HCT116 (cell line): Measurements from ENCODE around the gene SUSD3. TPM values are rescaled to one million over a fixed set of nuclear protein-coding genes. Genes with fewer than 3 reads are reported as not detected.

Experiments
- ATAC-seq: fragments of 200-7000 bp; cut with Tn5 transposase; 2 replicates; pipeline ENCODE4 v1.9.1; 2020; ENCODE audit warnings: mild to moderate bottlenecking, moderate library complexity
- BruUV-seq: library from RNA; stranded (reverse); fragments of 400-500 nt; replicated peaks from 2 replicates; lab custom pipeline; 2021; lab: Mats Ljungman, UMichigan
- CTCF ChIA-PET: fragments of 300-600 bp; sonication (Branson Sonifier 250); formaldehyde crosslinking; loops from one replicate; lab custom pipeline; 2021; ENCODE audit warnings: antibody characterized with exemption; lab: Charles Lee
- POLR2A ChIA-PET: fragments of 300-600, 350-600 bp; sonication (Branson Sonifier 250); formaldehyde crosslinking; loops from one replicate; lab custom pipeline; 2021; ENCODE audit warnings: antibody characterized with exemption; lab: Charles Lee
- RAD21 ChIA-PET, 2 experiments: fragments of 300-600 bp; sonication (Branson Sonifier 250); formaldehyde crosslinking; loops; one replicate each; lab custom pipeline; 2023; ENCODE audit warnings: low total read pairs in 2 of 2; ENCODE audit not compliant: uncharacterized antibody in 2 of 2, unreplicated experiment in 2 of 2, low non-redundant PET in 1 of 2; lab: Charles Lee
- DNase-seq: peaks from one replicate; pipeline ENCODE4 v3.0.0-alpha.2; 2010; ENCODE audit warnings: low read depth, low spot score
- H2AFZ ChIP-seq: fragments of 200-600 bp; shearing (Covaris generic), sonication (generic); 2 replicates; pipeline ENCODE4 v1.6.1; 2017; ENCODE audit warnings: low read depth, mixed run types, mixed read lengths, antibody characterized with exemption, low read length; ENCODE audit not compliant: poor library complexity, severe bottlenecking
- H3K27ac ChIP-seq: 2 replicates; pipeline ENCODE4 v1.5.1; 2012; ENCODE audit warnings: low read depth, low read length
- H3K27me3 ChIP-seq: fragments of 200-600 bp; sonication (generic); 2 replicates; pipeline ENCODE4 v1.6.1; 2016; ENCODE audit warnings: mixed run types, low read length, mixed read lengths; ENCODE audit not compliant: insufficient read depth
- H3K36me3 ChIP-seq, 2 experiments: fragments of 200-500 bp in 1 of 2; fragments of 200-600 bp in 1 of 2; sonication (Bioruptor generic) in 1 of 2; sonication (generic) in 1 of 2; 2 replicates each; pipeline versions ENCODE4 v1.5.1 to v1.6.1; 2014 to 2016; ENCODE audit warnings: low read length in 2 of 2, inconsistent platforms in 1 of 2, mixed read lengths in 1 of 2, mixed run types in 1 of 2; ENCODE audit not compliant: insufficient read depth in 2 of 2, control insufficient read depth in 1 of 2
- H3K4me1 ChIP-seq, 2 experiments: fragments of 200-600 bp in 1 of 2; sonication (generic) in 1 of 2; 2 replicates each; pipeline versions ENCODE4 v1.5.1 to v1.6.1; 2012 to 2017; ENCODE audit warnings: low read length in 2 of 2, inconsistent platforms in 1 of 2, mild to moderate bottlenecking in 1 of 2, mixed read lengths in 1 of 2, mixed run types in 1 of 2, moderate library complexity in 1 of 2; ENCODE audit not compliant: insufficient read depth in 2 of 2, control insufficient read depth in 1 of 2
- H3K4me2 ChIP-seq: fragments of 200-600 bp; sonication (generic); 2 replicates; pipeline ENCODE4 v1.6.1; 2017; ENCODE audit warnings: mixed run types, low read length, mixed read lengths
- H3K4me3 ChIP-seq, 2 experiments: fragments of 200-600 bp in 1 of 2; sonication (generic) in 1 of 2; replicated peaks in 1 of 2; 2 replicates each; pipeline ENCODE4 v1.5.1; 2011 to 2016; ENCODE audit warnings: low read length in 2 of 2, control low read depth in 1 of 2, low read depth in 1 of 2, mild to moderate bottlenecking in 1 of 2, mixed read lengths in 1 of 2, mixed run types in 1 of 2
- H3K79me2 ChIP-seq: fragments of 200-600 bp; sonication (generic); 2 replicates; pipeline ENCODE4 v1.6.1; 2017; ENCODE audit warnings: mild to moderate bottlenecking, mixed run types, low read length, moderate library complexity, mixed read lengths; ENCODE audit not compliant: insufficient read depth
- H3K9ac ChIP-seq: fragments of 200-600 bp; sonication (generic); 2 replicates; pipeline ENCODE4 v1.6.1; 2016; ENCODE audit warnings: low read length, mixed read lengths
- H3K9me2 ChIP-seq: fragments of 200-600 bp; sonication (generic), shearing (Covaris generic); 2 replicates; pipeline ENCODE4 v1.6.1; 2017; ENCODE audit warnings: mixed run types, mild to moderate bottlenecking, moderate library complexity; ENCODE audit not compliant: insufficient read depth
- H3K9me3 ChIP-seq, 2 experiments: fragments of 200-500 bp in 1 of 2; fragments of 200-600 bp in 1 of 2; sonication (Bioruptor generic) in 1 of 2; sonication (generic) in 1 of 2; 2 replicates each; pipeline ENCODE4 v1.6.1; 2014 to 2017; ENCODE audit warnings: low read length in 2 of 2, mixed read lengths in 2 of 2, inconsistent platforms in 1 of 2, low read depth in 1 of 2, mild to moderate bottlenecking in 1 of 2, mixed run types in 1 of 2, moderate library complexity in 1 of 2; ENCODE audit not compliant: control insufficient read depth in 1 of 2, insufficient read depth in 1 of 2
- H4K20me1 ChIP-seq: fragments of 200-600 bp; sonication (generic), shearing (Covaris generic); 2 replicates; pipeline ENCODE4 v1.6.1; 2017; ENCODE audit warnings: mixed run types, mild to moderate bottlenecking, moderate library complexity; ENCODE audit not compliant: insufficient read depth
- ATF3 ChIP-seq: IDR thresholded peaks from 2 replicates; pipeline ENCODE4 v1.6.1; 2012
- CBX3 ChIP-seq: IDR thresholded peaks from 2 replicates; pipeline ENCODE4 v1.6.1; 2012; ENCODE audit warnings: low read depth
- CEBPB ChIP-seq: IDR thresholded peaks from 2 replicates; pipeline ENCODE4 v1.6.1; 2012; ENCODE audit warnings: low read depth
- CTCF ChIP-seq, 3 experiments: fragments of 200-600 bp in 1 of 3; sonication (generic) in 1 of 3; IDR thresholded peaks in 2 of 3; conservative IDR thresholded peaks in 1 of 3; 2 replicates each; pipeline ENCODE4 v1.5.1; 2012 to 2017; ENCODE audit warnings: low read depth in 2 of 3, low read length in 2 of 3, antibody characterized with exemption in 1 of 3, borderline replicate concordance in 1 of 3, control low read depth in 1 of 3, mild to moderate bottlenecking in 1 of 3, mixed read lengths in 1 of 3, mixed run types in 1 of 3, moderate library complexity in 1 of 3; ENCODE audit not compliant: insufficient read depth in 1 of 3
- EZH2 ChIP-seq: fragments of 200-600 bp; sonication (generic); IDR thresholded peaks from 2 replicates; pipeline ENCODE4 v1.6.1; 2017; ENCODE audit warnings: antibody characterized with exemption, mixed run types
- EZH2phosphoT487 ChIP-seq: fragments of 200-600 bp; IDR thresholded peaks from 2 replicates; pipeline ENCODE4 v1.6.1; 2018; ENCODE audit warnings: antibody characterized with exemption, borderline replicate concordance
- JUND ChIP-seq: IDR thresholded peaks from 2 replicates; pipeline ENCODE4 v1.6.1; 2012
- MAX ChIP-seq: IDR thresholded peaks from 2 replicates; pipeline ENCODE4 v1.6.1; 2012
- POLR2AphosphoS5 ChIP-seq: IDR thresholded peaks from 2 replicates; pipeline ENCODE4 v1.6.1; 2011; ENCODE audit warnings: mild to moderate bottlenecking, low read depth, low read length, moderate library complexity
- RAD21 ChIP-seq: IDR thresholded peaks from 2 replicates; pipeline ENCODE4 v1.6.1; 2012; ENCODE audit warnings: low read depth, mild to moderate bottlenecking
- REST ChIP-seq: IDR thresholded peaks from 2 replicates; pipeline ENCODE4 v1.6.1; 2012; ENCODE audit warnings: low read depth
- SRF ChIP-seq: IDR thresholded peaks from 2 replicates; pipeline ENCODE4 v1.6.1; 2012; ENCODE audit warnings: low read depth
- TCF7L2 ChIP-seq: IDR thresholded peaks from 2 replicates; pipeline ENCODE4 v1.7.0; 2011; ENCODE audit warnings: borderline replicate concordance, inconsistent platforms; ENCODE audit not compliant: insufficient read depth, insufficient read length; ENCODE audit errors: extremely low read depth
- YY1 ChIP-seq: IDR thresholded peaks from 2 replicates; pipeline ENCODE4 v1.6.1; 2011; ENCODE audit warnings: low read length, low read depth, moderate library complexity, mild to moderate bottlenecking; ENCODE audit not compliant: insufficient replicate concordance; ENCODE audit errors: extremely low read depth
- ZBTB33 ChIP-seq: IDR thresholded peaks from 2 replicates; pipeline ENCODE4 v1.6.1; 2011; ENCODE audit warnings: mild to moderate bottlenecking, low read length, moderate library complexity; ENCODE audit not compliant: insufficient replicate concordance; ENCODE audit errors: extremely low read depth
- ZNF274 ChIP-seq: fragments of 200-500 bp; sonication (Bioruptor generic); IDR thresholded peaks from 2 replicates; pipeline ENCODE4 v1.6.1; 2014; ENCODE audit warnings: mild to moderate bottlenecking, low read depth, low read length, inconsistent platforms
- intact Hi-C: fragments of 100-400 bp; cut with micrococcal nuclease; formaldehyde crosslinking; loops from 2 replicates; pipeline ENCODE4 v1.10.0; 2022
- total RNA-seq: library from RNA; stranded (reverse); gene quantifications from one replicate; pipeline ENCODE4 v1.2.1, GENCODE V29; 2021; ENCODE audit not compliant: unreplicated experiment

The SUSD3 gene
- total RNA-seq, 1 experiment from 2014 or later, result 11.3 TPM

GRCh38 chr9:93131599-93132286 lies 73.2 kb downstream of the SUSD3 start:
- Histone ChIP-seq H3K9ac (no peak overlapping the region), H3K27me3 (no peaks in the 10 kb centered on the region), H3K36me3 (no peaks in the 10 kb centered on the region), H3K27ac (peak overlapping the region; percentile 83), H3K9me3 (no peaks in the 10 kb centered on the region), H3K4me1 (peaks cover 25 to 34% of the 10 kb centered on the region in 2 experiments), H3K9me2 (no peaks in the 10 kb centered on the region), H4K20me1 (no peaks in the 10 kb centered on the region), H3K4me2 (peak overlapping the region; percentile 100), H2AFZ (no peak overlapping the region), H3K4me3 (no peak overlapping the region), H3K79me2 (peaks cover 22% of the 10 kb centered on the region; the same call in 1 of the 2 replicates)
- RAD21 ChIA-PET, result no interaction called here
- no peak for DNase-seq
- ATAC-seq, result no peak
- no TSS peak for BruUV-seq
- TF ChIP-seq CTCF (IDR thresholded peaks at IDR 0.05 in 2 of 3, conservative IDR thresholded peaks at IDR 0.05 in 1 of 3; ENCODE audit: borderline replicate concordance in 1 of 3, insufficient read depth in 1 of 3, low read depth in 2 of 3, low read length in 2 of 3), result no peak
- TF ChIP-seq EZH2phosphoT487, result no peak
- no peak for TF ChIP-seq RAD21
- TF ChIP-seq TCF7L2, result no peak
- no peak for TF ChIP-seq YY1
- no peak for TF ChIP-seq SRF
- no peak for TF ChIP-seq POLR2AphosphoS5
- TF ChIP-seq ZNF274, result no peak
- no peak for TF ChIP-seq JUND
- no peak for TF ChIP-seq REST
- TF ChIP-seq EZH2, result no peak
- no peak for TF ChIP-seq ZBTB33
- no peak for TF ChIP-seq CEBPB
- no peak for TF ChIP-seq ATF3
- TF ChIP-seq CBX3, result no peak
- no peak for TF ChIP-seq MAX
- POLR2A ChIA-PET, result interaction anchor here (1.2 kb wide), 1 partner anchor 12 kb away, joined by 4 read pairs; no protein-coding TSS in a partner anchor
- CTCF ChIA-PET, result no interaction called here
- intact Hi-C loops, result no loop called here
